DMS 273 (cell line): ENCODE results near the gene COL27A1.

ENCODE experiments used
- DNase-seq: peaks from one replicate; lab custom pipeline; 2025; ENCODE audit not compliant: unreplicated experiment; lab: John Stamatoyannopoulos, UW

The COL27A1 gene

GRCh38 chr9:114238891-114239875 lies 83.8 kb downstream of the COL27A1 start:
- DNase-seq, result peak; percentile 49

GRCh38 chr9:114240216-114240615 lies 84.9 kb downstream of the COL27A1 start:
- no peak for DNase-seq

- no peak for DNase-seq
These were observed 85.6 kb downstream of the COL27A1 start for GRCh38 chr9:114240647-114241558.

- DNase-seq, result no peak
These were observed 87.5 kb downstream of the COL27A1 start for GRCh38 chr9:114242837-114243236.

GRCh38 chr9:114243240-114243639 lies 87.9 kb downstream of the COL27A1 start:
- DNase-seq, result no peak

GRCh38 chr9:114244570-114244969 lies 89.2 kb downstream of the COL27A1 start:
- no peak for DNase-seq

GRCh38 chr9:114246558-114246957 lies 91.2 kb downstream of the COL27A1 start:
- DNase-seq, result no peak

GRCh38 chr9:114247077-114247476 lies 91.7 kb downstream of the COL27A1 start:
- DNase-seq, result no peak

GRCh38 chr9:114247491-114247890 lies 92.2 kb downstream of the COL27A1 start:
- DNase-seq, result no peak

GRCh38 chr9:114248299-114248707 lies 93.0 kb downstream of the COL27A1 start:
- DNase-seq, result no peak

GRCh38 chr9:114249424-114250234 lies 94.3 kb downstream of the COL27A1 start:
- DNase-seq, result no peak

- peak; percentile 97 for DNase-seq
These were observed 94.9 kb downstream of the COL27A1 start for GRCh38 chr9:114250235-114250568.

GRCh38 chr9:114250648-114251047 lies 95.3 kb downstream of the COL27A1 start:
- DNase-seq, result peak; percentile 33

- DNase-seq, result no peak
These were observed 97.1 kb downstream of the COL27A1 start for GRCh38 chr9:114252394-114252793.

- peak; percentile 54 for DNase-seq
These were observed 101.5 kb downstream of the COL27A1 start for GRCh38 chr9:114256827-114257328.

GRCh38 chr9:114258218-114258617 lies 102.9 kb downstream of the COL27A1 start:
- DNase-seq, result no peak

- DNase-seq, result peak; percentile 37
These were observed 103.8 kb downstream of the COL27A1 start for GRCh38 chr9:114258866-114259797.

GRCh38 chr9:114259798-114260523 lies 104.6 kb downstream of the COL27A1 start:
- peak; percentile 95 for DNase-seq

- no peak for DNase-seq
These were observed 105.7 kb downstream of the COL27A1 start for GRCh38 chr9:114261026-114261425.
